Sigmoid colon (tissue), 7 donors: Measurements from ENCODE around the gene RBKS. TPM values are rescaled to one million over a fixed set of nuclear protein-coding genes. Genes with fewer than 3 reads are reported as not detected.

Experiments
- DNase-seq: peaks from one replicate; pipeline ENCODE4 v3.0.0-alpha.2; 2019
- H3K27ac ChIP-seq, 4 donors: fragments of 200-600 bp; sonication (generic); one replicate each; pipeline ENCODE4 v1.5.1; 2016 to 2019; ENCODE audit warnings: mild to moderate bottlenecking in 1 of 4
- H3K27me3 ChIP-seq, 3 donors: fragments of 200-600 bp; sonication (generic); one replicate each; pipeline ENCODE4 v1.5.1; 2019; ENCODE audit warnings: mild to moderate bottlenecking in 1 of 3
- H3K36me3 ChIP-seq, 4 donors: fragments of 200-600 bp; sonication (generic); one replicate each; pipeline ENCODE4 v1.5.1; 2016 to 2019
- H3K4me1 ChIP-seq, 4 donors: fragments of 200-600 bp; sonication (generic); one replicate each; pipeline ENCODE4 v1.5.1; 2017 to 2019
- H3K4me3 ChIP-seq, 4 donors: fragments of 200-600 bp; sonication (generic); one replicate each; pipeline ENCODE4 v1.5.1; 2017 to 2019; ENCODE audit warnings: mild to moderate bottlenecking in 2 of 4, moderate library complexity in 1 of 4
- H3K9me3 ChIP-seq, 4 donors: fragments of 200-600 bp in 3 of 4; sonication (generic) in 3 of 4; one replicate each; pipeline versions ENCODE4 v1.5.1 to v1.6.1; 2013 to 2019
- EP300 ChIP-seq, 4 donors: sonication (generic); formaldehyde crosslinking; IDR thresholded peaks; one replicate each; pipeline ENCODE4 v1.6.1; 2017; ENCODE audit warnings: antibody characterized with exemption in 4 of 4
- POLR2A ChIP-seq, 2 donors: fragments of 450-650 bp; IDR thresholded peaks; one replicate each; pipeline ENCODE4 v1.6.1; 2016; ENCODE audit warnings: antibody characterized with exemption in 2 of 2, mild to moderate bottlenecking in 2 of 2, moderate library complexity in 2 of 2
- POLR2AphosphoS5 ChIP-seq, 4 donors: sonication (generic); formaldehyde crosslinking; IDR thresholded peaks; one replicate each; pipeline ENCODE4 v1.6.1; 2017; ENCODE audit warnings: antibody characterized with exemption in 4 of 4
- WGBS, 2 donors: extraction: QIAGEN DNeasy Blood & Tissue Kit; methylation state at CpG; one replicate each; pipeline ENCODE4 v1.1.7; 2013; 5-methylcytosine and 5-hydroxymethylcytosine counted together
- intact Hi-C: fragments of 100-400 bp; cut with DNase I; formaldehyde crosslinking; loops from one replicate; pipeline ENCODE4 v1.15.1; 2023
- polyA plus RNA-seq, 3 donors: library from polyadenylated mRNA; stranded (reverse); fragments of 200-250 nt; gene quantifications; one replicate each; pipeline ENCODE4 v1.2.3, GENCODE V29; 2013
- total RNA-seq, 4 donors: library from RNA; depleted of rRNA; stranded (reverse); fragments of >200 nt; gene quantifications; one replicate each; pipeline ENCODE4 v1.1.0, GENCODE V29; 2016
- TF ChIP-seq, protein P1 (sequence below), 4 experiments: fragments of 450-650 bp in 3 of 4; fragments of 200-600 bp in 1 of 4; IDR thresholded peaks; one replicate each; pipeline ENCODE4 v1.5.1; 2016 to 2019; ENCODE audit warnings: antibody characterized with exemption in 4 of 4, mild to moderate bottlenecking in 3 of 4, moderate library complexity in 2 of 4
- donor health status: healthy with polysubstance abuse.
- donor health status: Bipolar disorder and iron deficiency.
- donor health status: healthy.

RBKS gene
- total and polyA plus RNA-seq, 7 donors: 0.55 to 28.0 (median 3.1) TPM

DNA sequence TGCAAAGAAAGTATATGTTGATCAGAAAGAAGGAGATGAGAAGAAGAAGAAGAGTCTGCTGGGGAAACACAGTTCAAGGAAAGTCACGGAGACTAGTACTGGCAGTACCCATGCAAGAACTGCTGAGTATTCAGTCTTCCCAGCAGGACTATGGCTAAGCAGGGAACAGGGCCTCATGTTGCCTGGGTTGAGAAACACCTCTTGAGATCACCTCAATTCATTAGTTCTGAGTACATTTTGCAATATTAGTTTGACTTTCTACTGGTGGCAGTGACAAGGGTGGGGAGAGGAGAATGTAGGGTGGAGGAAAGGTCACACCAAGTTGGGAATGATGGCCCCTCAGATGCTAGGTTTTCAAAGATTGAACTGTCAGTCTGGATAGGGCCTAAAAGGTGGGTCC is 68.1 kb downstream of the RBKS start:
- Histone ChIP-seq H3K36me3 (no peaks in the 10 kb centered on the region), H3K9me3 (no peaks in the 10 kb centered on the region), H3K4me3 (no peak overlapping the region), H3K4me1 (no peaks in the 10 kb centered on the region), H3K27ac (peak overlapping the region in 1 of 4 donors; percentile 72), H3K27me3 (no peaks in the 10 kb centered on the region)
- 95 to 98% methylated on average over 1 of the region's 1 CpG for WGBS, 2 donors
- TF ChIP-seq EP300 (IDR thresholded peaks at IDR 0.05) (no peak), POLR2A (IDR thresholded peaks at IDR 0.05) (no peak), POLR2AphosphoS5 (IDR thresholded peaks at IDR 0.05) (no peak)
- TF ChIP-seq, protein P1, sequence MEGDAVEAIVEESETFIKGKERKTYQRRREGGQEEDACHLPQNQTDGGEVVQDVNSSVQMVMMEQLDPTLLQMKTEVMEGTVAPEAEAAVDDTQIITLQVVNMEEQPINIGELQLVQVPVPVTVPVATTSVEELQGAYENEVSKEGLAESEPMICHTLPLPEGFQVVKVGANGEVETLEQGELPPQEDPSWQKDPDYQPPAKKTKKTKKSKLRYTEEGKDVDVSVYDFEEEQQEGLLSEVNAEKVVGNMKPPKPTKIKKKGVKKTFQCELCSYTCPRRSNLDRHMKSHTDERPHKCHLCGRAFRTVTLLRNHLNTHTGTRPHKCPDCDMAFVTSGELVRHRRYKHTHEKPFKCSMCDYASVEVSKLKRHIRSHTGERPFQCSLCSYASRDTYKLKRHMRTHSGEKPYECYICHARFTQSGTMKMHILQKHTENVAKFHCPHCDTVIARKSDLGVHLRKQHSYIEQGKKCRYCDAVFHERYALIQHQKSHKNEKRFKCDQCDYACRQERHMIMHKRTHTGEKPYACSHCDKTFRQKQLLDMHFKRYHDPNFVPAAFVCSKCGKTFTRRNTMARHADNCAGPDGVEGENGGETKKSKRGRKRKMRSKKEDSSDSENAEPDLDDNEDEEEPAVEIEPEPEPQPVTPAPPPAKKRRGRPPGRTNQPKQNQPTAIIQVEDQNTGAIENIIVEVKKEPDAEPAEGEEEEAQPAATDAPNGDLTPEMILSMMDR (IDR thresholded peaks at IDR 0.05): no peak
- DNase-seq: no peak
- intact Hi-C loops: no loop called here

DNA sequence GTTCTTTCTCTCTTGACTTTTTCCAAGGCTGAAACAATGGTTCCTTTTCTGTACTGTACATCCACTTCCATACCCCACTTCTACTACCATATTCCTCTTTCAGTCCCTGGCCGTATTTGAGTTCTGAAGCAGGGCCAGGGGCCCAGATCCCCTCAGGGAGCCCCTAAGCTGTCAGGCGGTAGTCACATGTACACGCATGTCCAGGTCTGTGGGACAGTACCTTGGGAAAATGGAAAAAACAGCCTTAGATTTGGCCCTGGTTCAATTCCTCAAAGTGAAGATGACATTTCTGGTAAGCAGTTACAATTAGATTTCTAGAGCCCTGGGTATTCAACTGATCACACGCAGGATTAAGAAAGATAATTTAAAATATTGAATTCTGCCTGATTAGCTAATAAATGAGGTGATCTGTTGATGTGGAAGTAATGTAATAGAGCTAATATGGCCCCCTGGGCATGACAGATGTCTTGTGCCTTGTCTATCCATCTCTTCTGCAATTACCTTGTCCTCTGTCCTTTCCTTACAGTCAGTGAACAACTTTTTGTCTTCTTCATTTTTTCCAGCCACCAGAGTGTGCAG is 74.2 kb downstream of the RBKS start:
- Histone ChIP-seq H3K9me3 (no peaks in the 10 kb centered on the region), H3K27me3 (no peaks in the 10 kb centered on the region), H3K4me1 (no peaks in the 10 kb centered on the region), H3K27ac (no peak overlapping the region), H3K36me3 (no peaks in the 10 kb centered on the region), H3K4me3 (no peak overlapping the region)
- 94 to 95% methylated on average over 4 of the region's 4 CpGs for WGBS, 2 donors
- DNase-seq: no peak
- intact Hi-C loops: no loop called here
- TF ChIP-seq, protein P1 (IDR thresholded peaks at IDR 0.05): no peak
- TF ChIP-seq EP300 (IDR thresholded peaks at IDR 0.05) (no peak), POLR2AphosphoS5 (IDR thresholded peaks at IDR 0.05) (no peak), POLR2A (IDR thresholded peaks at IDR 0.05) (no peak)

DNA sequence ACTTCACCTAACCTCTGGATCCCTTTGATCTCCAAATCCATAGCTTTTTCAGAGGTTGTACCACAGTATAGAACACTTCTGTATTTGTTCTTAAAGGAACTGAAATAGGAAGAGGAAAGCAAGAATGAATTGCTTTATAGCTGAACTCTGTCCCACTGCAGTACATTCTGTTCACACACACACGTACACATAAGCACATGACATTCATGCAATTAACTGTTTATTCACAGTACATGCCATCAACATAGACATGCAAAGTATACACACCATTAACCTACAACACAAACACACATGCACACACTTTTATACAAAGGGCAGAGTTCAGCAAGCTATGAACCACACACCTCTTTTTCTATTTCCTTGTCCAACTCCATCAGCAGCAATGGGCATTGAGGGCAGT is 75.4 kb downstream of the RBKS start:
- intact Hi-C loops: no loop called here
- Histone ChIP-seq H3K9me3 (no peaks in the 10 kb centered on the region), H3K4me1 (peaks cover 0 to 6% (median 2%) of the 10 kb centered on the region in 4 donors), H3K4me3 (no peak overlapping the region), H3K36me3 (no peaks in the 10 kb centered on the region), H3K27me3 (no peaks in the 10 kb centered on the region), H3K27ac (no peak overlapping the region)
- no peak for DNase-seq
- TF ChIP-seq POLR2AphosphoS5 (IDR thresholded peaks at IDR 0.05): no peak
- no peak for TF ChIP-seq EP300 (IDR thresholded peaks at IDR 0.05)
- TF ChIP-seq POLR2A (IDR thresholded peaks at IDR 0.05): no peak
- TF ChIP-seq, protein P1 (IDR thresholded peaks at IDR 0.05): no peak
- 16 to 64% methylated on average over 1 of the region's 1 CpG for WGBS, 2 donors

DNA sequence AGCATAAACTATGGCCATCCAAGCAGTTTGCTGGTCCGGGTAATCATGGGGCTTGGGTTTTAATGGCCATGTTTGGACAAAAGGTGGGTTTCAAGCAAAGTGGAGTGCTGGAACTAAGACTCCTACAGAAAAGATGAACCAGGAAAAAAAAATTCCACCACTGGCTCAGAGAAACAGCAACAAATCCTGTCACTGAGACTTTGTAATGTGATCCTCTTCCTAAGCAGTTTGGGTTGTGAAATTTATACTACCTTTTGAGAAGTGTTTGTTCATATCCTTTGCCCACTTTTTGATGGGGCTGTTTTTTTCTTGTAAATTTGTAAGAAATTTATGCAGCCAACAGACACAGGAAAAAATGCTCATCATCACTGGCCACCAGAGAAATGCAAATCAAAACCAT is 78.4 kb downstream of the RBKS start:
- TF ChIP-seq EP300 (IDR thresholded peaks at IDR 0.05) (no peak), POLR2A (IDR thresholded peaks at IDR 0.05) (no peak), POLR2AphosphoS5 (IDR thresholded peaks at IDR 0.05) (no peak)
- TF ChIP-seq, protein P1 (IDR thresholded peaks at IDR 0.05): no peak
- Histone ChIP-seq H3K9me3 (no peaks in the 10 kb centered on the region), H3K27ac (no peak overlapping the region), H3K27me3 (no peaks in the 10 kb centered on the region), H3K4me3 (no peak overlapping the region), H3K4me1 (peaks cover 0 to 19% (median 5%) of the 10 kb centered on the region in 4 donors), H3K36me3 (no peaks in the 10 kb centered on the region)
- no peak for DNase-seq
- 98 to 100% methylated on average over 1 of the region's 1 CpG for WGBS, 2 donors
- intact Hi-C loops: no loop called here

DNA sequence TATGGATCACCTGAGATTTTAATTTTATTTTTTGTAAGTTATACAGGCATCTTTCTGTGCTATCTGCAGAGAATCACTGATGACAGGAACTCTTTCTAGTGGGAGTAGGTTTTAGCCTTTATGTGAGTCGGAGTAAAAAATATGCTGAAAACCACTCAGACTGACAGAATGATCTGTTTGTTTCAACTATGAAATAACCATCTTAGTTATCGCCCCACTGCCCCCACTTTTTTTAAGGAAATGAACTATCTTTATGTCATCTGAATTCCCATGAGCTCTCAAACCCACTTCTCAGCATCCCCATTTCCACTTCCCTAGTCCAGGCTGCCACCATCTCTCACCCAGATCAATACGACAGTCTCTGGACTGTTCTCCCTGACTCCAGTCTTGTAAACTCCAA is 79.7 kb downstream of the RBKS start:
- no peak for DNase-seq
- 91 to 93% methylated on average over 3 of the region's 3 CpGs for WGBS, 2 donors
- TF ChIP-seq, protein P1 (IDR thresholded peaks at IDR 0.05): no peak
- no peak for TF ChIP-seq POLR2AphosphoS5 (IDR thresholded peaks at IDR 0.05)
- no peak for TF ChIP-seq POLR2A (IDR thresholded peaks at IDR 0.05)
- no peak for TF ChIP-seq EP300 (IDR thresholded peaks at IDR 0.05)
- peaks cover 0 to 19% (median 5%) of the 10 kb centered on the region in 4 donors for H3K4me1 ChIP-seq
- no peaks in the 10 kb centered on the region for H3K27me3 ChIP-seq
- H3K36me3 ChIP-seq: no peaks in the 10 kb centered on the region
- no peak overlapping the region for H3K4me3 ChIP-seq
- intact Hi-C loops: no loop called here
- peak overlapping the region in 2 of 4 donors; percentile 31 to 47 for H3K27ac ChIP-seq
- no peaks in the 10 kb centered on the region for H3K9me3 ChIP-seq
